ENCODE measurements around the gene DICER1.
A peak's percentile ranks its signal among the peaks of the same experiment; 100 is the strongest.
"Not testable (repeated sequence)": the region's sequence is repeated elsewhere in the genome, so short reads cannot be mapped to it uniquely, and the experiment has no call there.

DICER1 gene, protein sequence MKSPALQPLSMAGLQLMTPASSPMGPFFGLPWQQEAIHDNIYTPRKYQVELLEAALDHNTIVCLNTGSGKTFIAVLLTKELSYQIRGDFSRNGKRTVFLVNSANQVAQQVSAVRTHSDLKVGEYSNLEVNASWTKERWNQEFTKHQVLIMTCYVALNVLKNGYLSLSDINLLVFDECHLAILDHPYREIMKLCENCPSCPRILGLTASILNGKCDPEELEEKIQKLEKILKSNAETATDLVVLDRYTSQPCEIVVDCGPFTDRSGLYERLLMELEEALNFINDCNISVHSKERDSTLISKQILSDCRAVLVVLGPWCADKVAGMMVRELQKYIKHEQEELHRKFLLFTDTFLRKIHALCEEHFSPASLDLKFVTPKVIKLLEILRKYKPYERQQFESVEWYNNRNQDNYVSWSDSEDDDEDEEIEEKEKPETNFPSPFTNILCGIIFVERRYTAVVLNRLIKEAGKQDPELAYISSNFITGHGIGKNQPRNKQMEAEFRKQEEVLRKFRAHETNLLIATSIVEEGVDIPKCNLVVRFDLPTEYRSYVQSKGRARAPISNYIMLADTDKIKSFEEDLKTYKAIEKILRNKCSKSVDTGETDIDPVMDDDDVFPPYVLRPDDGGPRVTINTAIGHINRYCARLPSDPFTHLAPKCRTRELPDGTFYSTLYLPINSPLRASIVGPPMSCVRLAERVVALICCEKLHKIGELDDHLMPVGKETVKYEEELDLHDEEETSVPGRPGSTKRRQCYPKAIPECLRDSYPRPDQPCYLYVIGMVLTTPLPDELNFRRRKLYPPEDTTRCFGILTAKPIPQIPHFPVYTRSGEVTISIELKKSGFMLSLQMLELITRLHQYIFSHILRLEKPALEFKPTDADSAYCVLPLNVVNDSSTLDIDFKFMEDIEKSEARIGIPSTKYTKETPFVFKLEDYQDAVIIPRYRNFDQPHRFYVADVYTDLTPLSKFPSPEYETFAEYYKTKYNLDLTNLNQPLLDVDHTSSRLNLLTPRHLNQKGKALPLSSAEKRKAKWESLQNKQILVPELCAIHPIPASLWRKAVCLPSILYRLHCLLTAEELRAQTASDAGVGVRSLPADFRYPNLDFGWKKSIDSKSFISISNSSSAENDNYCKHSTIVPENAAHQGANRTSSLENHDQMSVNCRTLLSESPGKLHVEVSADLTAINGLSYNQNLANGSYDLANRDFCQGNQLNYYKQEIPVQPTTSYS (N-terminal part only)

DNA sequence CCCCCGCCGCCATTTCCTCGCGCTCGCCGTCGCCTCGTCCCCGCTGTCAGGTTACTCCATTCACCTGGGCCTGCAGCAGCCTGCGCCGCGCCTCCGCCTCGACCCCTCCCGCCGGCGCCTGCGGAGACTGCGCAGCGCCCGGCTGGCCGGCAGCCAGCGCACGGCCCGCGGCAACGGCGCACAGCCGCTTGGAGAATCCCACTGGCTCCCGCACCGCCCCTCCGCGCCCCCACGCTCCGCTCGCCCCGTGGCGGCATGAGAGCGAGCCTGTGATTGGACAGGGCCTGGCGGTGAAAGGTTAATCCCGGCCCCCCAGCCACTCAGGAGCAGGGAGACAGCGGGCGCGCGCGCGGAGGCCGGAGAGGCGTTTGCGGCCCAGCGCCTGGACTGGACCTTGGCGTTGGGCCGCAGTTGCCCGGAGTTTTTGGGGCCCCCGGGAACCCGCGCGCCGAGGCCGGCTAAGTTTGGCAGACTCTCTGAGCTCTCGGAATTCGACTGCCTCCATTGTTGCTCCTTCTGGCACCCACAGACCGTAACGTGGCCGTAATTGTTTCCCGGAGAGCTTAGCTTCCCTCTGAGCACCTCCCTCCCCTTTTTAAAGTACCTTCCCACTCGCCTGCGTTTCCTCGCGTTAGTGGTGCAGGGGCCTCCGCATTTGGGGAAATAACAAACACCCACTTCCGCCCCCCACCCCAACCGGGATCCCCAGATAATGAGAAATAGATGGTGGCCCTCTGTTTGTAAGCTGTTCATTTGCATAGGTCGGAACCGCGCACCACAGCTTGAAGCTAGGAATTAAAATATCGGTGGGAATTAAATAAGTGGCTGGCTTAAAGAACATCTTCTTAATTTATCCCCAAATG lies at the start of gene DICER1:
TSS of gene DICER1 (minus strand) at position 203 of the 863 bp plus-strand sequence. CDS start 24,071 bp downstream, outside the sequence.
- peak; percentile 97 for DNase-seq
- ATAC-seq = peak; percentile 85

DNA sequence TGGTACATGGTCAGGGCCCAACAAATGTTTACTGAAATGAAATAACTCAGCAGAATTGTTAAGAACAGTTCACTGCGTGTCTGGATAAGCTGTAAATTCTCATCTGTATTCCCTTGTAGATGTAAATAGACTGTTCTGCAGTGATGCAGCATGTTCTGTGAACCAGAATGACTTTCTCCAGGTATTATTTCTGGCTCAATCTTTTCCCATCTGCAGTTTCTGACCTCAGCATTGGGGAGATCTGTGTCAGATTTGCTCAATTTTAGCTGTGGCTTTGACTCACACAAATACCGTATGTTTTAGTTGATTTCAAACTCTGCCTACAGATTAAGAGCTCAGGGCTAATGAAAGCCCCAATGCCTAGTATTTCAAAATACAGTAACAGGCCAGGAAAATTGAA lies 49.2 kb upstream of the DICER1 start:
- DNase-seq = no peak
- ATAC-seq = no peak

DNA sequence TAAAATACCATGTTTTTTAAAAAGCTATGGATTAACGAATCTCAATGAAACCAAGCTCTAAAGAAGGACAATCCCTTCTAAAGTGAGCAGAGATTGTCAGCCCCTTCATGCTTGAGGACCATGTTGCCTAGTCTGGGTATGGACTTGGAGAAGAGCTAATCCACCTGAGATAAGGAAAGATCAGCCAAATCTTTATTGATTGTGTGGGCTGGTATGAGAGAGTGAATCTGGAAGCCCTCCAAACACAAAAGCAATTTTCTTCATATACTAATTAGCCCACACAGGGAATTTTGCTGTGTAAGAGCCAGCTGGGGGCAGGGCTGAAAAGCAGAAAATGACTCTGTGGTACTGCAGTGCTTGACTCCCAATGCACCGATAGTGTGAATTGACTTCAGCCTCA lies 47.4 kb upstream of the DICER1 start:
- DNase-seq (no peak), ATAC-seq (no peak)

DNA sequence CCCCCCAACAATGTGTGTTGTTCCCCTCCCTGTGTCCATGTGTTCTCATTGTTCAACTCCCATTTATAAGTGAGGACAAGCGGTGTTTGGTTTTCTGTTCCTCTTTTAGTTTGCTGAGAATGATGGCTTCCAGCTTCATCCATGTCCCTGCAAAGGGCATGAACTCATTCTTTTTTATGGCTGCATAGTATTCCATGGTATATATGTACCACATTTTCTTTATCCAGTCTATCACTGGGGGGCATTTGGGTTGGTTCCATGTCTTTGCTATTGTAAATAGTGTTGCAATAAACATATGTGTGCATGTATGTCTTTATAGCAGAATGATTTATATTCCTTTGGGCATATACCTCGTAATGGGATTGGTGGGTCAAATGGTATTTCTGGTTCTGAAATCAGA lies 44.4 kb upstream of the DICER1 start:
- ATAC-seq, DNase-seq: not testable (repeated sequence)

DNA sequence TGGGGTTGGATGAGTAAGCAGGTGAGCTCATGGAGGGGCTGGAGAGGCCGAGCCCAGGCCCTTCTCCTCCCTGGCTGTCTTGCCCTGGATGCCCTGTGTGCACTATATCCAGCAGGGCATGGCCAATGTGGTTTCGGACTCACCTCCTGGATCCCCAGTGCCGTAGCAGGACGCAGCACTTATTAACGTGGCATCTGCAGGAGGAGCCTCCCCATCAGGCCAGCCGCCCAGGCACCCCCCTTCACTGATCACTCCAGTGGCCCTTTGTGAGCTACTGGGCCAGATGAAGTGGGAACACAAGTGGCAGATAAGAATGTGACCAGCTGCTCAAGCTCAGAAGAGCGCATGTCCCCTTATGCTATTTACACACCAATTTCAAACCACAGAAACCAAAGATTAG lies 43.1 kb upstream of the DICER1 start:
- no peak for ATAC-seq
- no peak for DNase-seq

DNA sequence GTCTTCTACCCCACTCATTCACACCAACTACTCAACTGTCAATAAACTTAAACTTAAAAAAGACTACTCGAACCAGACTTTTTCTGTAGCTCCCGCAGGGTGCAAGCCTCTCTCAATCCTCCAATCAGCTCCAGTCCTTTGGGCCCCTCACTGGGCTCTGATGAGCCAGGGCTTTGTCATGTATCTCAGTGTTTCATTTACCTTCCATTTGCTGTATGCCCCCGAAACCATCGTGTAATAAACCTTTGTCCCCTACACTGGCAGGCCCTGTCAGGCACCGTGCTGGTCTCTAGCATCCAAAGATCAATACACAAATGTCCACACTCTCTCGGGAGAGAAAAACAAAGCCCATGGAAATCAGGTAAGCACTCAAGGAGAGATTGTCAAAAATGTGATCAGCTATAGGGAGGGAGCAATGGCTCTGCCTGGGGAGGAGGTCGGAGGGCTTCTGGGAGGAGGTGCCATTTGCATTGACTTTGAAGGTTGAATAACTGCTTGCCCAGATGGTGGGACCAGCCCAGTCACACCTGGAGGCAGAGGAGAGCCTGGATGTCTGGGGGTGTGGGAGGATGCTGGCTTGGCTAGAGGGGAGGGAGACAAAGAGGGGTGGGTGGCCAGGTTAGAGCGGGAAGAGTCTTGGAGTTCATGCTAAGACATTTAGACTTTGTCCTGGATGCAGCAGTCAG lies 42.1 kb upstream of the DICER1 start:
- DNase-seq = no peak
- ATAC-seq = no peak

DNA sequence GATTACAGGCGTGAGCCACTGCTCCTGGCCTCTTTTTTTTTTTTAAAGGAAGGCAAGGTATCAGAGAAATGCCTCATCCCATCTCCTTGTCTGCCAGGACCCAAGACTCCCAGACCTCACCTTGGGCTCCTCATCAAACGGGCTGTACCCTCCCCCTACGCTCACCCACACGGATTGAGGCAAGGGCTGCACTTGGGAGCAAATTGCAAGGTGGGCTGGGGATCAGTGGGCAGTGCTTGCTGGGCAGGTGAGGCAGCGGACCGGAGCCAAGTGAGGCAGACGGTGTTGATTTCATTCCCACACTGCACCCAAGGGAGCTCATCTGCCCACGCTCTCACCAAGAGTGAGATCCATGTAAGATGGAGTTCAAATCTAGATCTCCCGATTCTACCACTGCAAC lies 41.0 kb upstream of the DICER1 start:
- ATAC-seq (no peak), DNase-seq (no peak)

DNA sequence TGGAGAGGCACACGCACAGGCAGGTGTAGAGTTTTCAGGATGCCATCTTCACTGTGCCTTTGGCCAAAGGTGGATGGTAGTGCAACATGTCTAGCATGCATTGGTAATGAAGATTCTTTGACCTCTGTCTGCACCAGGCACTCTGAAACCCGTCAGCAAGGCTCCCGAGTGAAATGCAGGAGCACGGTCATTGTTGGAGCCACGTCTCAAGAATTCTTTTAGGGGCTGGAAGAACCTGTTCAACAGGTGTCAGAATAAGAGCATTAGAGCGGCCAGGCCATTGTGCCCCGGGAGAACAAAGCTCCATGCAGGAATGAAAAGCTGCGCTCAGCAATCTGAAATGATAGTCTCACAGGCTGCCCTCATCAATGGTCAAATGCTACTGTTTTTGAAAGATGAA lies 40.2 kb upstream of the DICER1 start:
- DNase-seq (no peak), ATAC-seq (no peak)

DNA sequence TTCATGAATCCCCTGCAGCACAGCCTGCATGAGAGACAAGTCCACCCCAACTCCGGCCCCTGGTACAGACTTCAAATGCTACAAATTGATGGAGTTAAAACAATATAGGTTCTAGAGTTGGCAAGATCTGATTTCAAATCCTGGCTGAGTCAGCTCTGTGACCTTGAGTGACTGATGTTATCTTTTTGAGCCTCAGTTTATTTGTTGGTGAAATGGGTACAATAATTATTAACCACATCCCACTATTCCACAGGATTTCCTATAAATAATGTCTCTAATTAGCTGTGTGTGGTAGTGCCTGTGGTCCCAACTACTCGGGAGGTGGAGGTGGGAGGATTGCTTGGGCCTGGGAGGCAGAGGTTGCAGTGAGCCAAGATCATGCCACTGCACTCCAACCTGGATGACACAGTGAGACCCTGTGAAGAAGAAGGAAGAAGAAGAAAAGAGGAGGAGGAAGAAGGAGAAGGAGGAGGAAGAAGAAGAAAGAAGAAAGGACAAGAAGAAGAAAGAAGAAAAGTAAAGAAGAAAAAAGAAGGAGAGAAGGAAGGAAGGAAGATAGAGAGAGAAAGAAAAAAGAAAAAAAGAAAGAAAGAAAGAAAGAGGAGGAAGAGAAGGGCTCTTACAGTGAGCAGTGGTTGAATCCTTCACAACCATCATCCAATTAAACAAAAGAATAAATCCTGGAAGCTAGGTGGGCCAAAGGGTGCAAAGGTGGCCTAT lies 39.7 kb upstream of the DICER1 start:
- ATAC-seq (no peak), DNase-seq (no peak)

DNA sequence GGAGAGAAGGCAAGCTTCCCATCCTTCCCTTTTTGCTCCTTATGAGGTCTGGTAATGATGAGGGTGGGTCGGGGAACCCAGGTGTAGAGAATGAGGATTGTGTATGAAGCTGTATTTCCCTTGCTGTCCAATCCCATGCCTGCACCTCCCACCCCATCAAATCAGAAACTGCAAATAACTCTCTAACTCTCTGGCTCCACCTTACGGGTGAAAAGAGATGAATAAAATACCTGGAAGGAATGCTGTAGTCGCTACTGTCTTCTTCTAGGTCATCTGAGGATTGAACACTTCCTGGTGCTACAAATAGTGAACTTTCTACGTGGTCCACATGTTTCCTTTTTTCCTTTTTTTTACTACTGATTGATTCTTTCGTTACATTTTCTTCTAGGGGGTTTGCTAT lies 38.9 kb upstream of the DICER1 start:
- ATAC-seq = no peak
- DNase-seq = no peak

DNA sequence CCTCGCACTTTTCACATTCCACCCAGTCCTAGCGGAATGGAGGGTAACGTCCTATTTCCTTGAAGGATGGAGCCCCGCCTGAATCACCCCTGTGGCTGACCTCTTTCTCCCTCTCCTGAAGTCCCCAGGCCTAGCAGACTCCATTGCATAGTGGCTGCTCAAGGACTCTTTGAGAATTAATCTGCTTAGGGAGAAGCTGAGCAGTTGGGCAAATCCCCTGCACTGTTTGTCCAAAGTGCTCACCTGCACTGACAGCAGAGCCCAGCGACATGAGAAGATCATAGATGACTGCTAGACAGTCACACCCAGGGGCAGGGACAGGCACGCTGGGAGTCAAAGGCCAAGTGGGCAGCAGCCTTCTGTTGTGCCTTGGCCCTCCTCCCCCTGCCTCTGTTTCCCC lies 37.7 kb upstream of the DICER1 start:
- no peak for DNase-seq

DNA sequence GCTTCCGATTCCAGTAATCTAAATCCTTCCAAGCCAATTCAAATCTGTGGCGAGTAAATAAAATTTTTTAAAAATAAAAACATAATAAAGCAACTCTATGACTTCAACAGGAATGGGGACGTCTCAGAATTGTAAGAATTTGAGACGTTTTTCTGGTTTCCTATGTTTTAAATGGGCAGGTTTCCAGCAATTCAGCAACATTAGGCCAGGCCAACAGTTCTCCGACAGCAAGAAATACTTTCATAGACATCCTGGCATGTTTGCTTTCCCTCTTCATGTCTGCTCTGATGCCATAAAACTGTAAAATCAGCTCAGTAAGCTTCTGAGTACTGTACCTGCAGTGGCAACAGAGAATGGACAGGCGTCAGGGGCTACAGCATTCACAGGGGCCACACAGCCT lies 35.8 kb upstream of the DICER1 start:
- ATAC-seq (no peak), DNase-seq (no peak)

More for the DNA sequence above, 37.7 kb upstream of the DICER1 start:
- ATAC-seq = no peak

DNA sequence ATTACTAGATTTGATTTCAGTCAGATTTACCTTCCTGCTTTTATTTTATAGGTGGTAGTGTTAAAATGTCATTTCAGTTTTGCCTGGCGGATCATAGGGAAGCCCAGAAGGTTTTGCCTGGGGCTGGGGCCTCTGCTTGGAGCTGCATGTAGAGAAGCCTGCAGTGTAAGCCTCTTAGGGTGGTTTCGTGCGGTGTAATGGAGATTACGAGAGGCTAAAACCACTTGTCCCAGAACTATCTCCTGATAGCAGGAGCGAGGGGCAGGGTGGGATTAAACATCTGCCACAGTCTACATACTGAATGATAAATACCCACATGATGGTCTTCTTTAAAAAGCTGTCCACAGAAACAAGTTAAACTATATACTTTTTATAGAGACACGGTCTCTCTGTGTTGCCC lies 35.0 kb upstream of the DICER1 start:
- ATAC-seq = no peak
- DNase-seq = no peak

DNA sequence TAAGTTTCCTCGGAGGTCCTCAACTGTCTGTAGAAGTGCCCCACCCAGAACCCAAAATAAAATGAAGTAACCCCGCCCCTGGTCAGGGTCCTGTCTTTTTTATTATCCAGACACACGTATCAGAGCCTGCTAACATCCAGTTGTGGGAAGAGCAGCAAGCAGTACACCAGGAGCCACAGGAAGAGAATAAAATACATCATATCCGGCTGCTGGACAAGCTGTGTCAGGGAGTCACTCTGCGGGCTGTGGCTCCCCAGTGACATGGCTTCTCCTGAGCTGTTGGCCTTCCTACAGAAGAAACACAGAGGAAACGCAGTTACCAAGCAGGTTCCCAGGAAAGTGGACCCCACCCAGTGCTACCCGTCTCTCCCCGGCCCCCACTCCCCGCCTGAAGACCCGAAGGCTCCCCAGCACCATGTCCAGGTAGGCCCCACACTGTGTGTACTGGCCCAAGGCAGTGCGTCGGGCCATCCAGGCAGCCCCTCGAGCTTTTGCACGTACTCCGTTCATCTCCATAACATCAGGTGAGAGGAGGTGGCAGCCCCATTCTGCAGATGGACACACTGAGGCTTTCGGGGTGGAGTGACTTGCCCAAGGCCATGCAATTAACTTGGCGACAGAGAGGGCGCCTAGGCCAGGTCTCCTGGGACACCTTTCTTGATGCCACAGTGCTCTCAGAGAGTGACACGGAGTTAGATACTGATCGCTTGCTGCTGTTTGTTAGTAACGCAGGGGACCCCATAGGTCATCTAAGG lies 34.3 kb upstream of the DICER1 start:
- DNase-seq = no peak

DNA sequence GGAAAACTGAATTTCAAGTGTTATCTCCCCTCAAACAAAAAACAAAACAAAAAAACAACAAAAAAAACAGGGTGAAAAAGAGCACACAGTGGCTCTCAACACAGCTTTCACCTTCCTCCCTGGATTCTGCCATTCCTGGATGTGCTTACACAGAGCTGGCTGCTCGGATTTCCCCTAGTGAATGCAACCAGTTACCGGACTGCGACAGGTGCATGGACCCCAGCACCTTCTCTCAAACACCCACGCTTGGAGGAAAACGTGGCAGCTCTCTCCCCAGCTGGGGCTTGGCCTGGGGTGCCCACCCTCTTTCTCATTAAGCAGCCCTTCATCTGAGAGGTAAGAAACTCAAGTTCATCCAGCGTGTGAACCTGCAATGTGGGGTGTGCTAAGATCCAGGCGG lies 33.5 kb upstream of the DICER1 start:
- ATAC-seq (no peak), DNase-seq (no peak)

More for the DNA sequence above, 34.3 kb upstream of the DICER1 start:
- no peak for ATAC-seq

DNA sequence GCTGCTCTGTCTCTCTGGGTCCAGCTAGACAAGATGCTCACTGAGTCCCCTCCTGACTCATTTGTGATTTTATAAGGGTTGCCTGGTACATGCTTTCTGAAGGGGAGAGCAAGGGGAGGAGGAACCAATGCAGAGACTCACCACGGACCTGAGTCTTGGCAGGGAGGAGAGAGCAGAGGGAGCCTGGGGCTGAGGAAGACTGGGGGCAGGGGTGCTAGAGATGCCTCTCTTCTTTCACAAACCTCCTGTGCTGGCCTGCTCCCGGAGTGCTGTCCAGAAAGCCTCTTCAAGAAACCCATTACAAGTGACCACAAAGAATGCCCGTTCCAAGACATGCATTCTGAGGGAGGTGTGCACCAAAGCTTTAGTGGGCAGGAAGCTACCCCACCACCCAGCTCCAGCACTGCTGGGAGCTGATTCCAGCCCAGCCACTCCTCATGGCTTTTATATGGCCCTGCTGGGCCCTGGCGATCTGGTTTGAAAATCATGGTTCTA lies 33.1 kb upstream of the DICER1 start:
- no peak for ATAC-seq
- DNase-seq = no peak

DNA sequence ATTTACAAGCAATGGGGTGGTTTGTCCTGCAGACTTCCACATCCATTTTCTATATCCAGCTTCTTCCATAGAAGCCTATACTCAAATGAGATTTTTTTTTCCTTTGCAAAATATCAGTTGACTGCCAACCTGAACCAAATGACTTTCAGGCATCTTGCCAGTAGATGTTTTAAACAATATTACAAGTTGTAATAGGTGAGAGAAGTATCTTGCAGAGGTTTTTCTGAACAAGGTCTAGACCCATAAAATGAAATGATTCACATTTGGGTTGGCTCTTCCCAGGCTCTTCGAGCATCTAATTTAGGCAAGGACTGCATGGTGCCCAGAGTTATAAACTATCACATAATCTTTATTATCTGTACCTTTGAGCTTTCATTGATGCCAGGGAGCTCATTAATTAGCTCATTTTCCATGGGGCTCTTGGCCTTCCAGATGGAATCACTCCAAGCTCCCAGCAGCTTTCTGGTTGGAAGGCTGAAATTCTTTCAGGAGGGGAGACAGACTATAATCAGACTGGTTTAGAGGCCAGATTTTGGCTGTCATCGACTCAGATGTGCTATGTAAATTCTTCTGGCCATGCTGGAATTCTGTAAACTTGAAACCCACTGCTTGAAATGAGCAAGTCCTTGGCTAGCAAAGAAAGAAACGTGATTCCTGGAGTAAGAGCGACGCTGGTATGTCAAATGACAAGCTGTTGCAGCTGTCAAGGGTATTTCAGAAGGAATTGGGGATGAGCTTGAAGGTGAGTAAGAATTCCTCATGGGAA lies 32.2 kb upstream of the DICER1 start:
- no peak for ATAC-seq

DNA sequence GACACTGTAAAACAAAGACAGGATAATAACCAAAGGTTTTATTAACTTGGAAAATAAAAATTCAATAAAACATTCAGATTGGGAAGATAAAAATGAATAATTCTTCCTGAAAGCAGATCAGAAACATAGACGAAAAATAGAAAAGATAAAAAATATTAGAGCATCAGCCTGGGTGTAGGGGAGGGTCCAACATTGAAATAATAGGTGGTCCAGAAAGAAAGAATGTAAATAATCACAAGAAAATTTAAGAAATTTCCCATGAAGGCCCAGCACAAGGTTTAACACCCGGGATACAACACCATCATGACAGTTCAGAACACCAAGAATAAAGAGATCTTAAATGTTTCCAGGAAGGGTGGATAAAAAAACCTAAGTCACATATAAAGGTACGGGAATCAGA lies 31.1 kb upstream of the DICER1 start:
- DNase-seq = no peak
- no peak for ATAC-seq

More for the DNA sequence above, 32.2 kb upstream of the DICER1 start:
- no peak for DNase-seq

All from stimulated activated naive CD8-positive, alpha-beta T cell treated with anti-CD3 and anti-CD28 coated beads, Interleukin-15, Interleukin-2, amounts not matched to agents 100 U/mL and 50 U/mL, for 24 hours (primary cell).